ENCODE data around the gene CMIP. TPM values are rescaled to one million over a fixed set of nuclear protein-coding genes. Genes with fewer than 3 reads are reported as not detected.

CMIP gene
- total RNA-seq, 5 donors from 2014 or later (not counting 1 experiment from before 2014, with no cell fraction given), result 39.8 to 55.9 (median 42.6) TPM

DNA sequence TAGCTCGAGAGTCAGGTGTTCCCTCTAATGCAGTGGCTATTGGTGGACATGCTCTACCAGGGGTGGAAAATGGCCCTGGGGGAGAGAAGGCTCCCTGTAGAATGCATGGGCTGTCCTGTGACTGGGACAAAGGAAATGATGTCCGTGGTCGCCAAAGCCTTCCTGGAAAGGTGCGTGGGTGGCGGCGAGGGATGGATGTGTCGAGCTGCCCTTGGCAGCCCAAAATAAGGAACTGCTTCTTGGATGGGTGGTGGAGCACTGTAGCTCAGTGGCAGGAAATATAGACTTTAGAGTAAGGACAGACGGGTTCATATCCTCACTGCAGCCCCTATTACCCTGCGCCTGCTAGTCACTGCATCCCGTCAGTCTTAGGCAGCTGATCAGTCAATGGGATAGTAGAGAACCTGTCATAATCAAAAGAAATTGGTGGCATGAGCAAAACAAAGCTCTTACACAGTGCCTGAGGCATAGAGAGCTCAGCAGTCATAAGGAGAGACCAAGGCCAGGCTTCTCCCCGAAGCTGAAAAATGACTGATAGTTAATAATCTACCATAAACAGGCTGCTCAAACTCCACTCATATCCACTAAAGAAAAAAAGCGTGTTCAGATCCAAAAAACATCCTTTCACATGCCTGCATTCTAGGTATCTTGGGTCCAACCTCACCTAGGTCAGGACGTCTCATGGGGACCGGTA, 211.0 kb downstream of the CMIP start:
- Histone ChIP-seq H3K9me3 (no peaks in the 10 kb centered on the region), H3K4me1 (ENCODE audit: control insufficient read depth in 1 of 2, extremely low read depth in 1 of 2, insufficient read depth in 2 of 2, low read length in 2 of 2) (no peaks in the 10 kb centered on the region), H3K36me3 (ENCODE audit: control insufficient read depth in 2 of 2, extremely low read depth in 1 of 2, insufficient read depth in 1 of 2, low read length in 1 of 2) (peaks cover 7 to 51% of the 10 kb centered on the region in 2 donors), H3K27me3 (replicated peaks in 1 of 2; ENCODE audit: control insufficient read depth in 2 of 2, extremely low read depth in 1 of 2, insufficient read depth in 2 of 2, low read length in 1 of 2) (no peaks in the 10 kb centered on the region), H3K27ac (ENCODE audit: low read length) (no peak overlapping the region), H3K4me3 (ENCODE audit: control insufficient read depth in 1 of 2, extremely low read depth in 1 of 2, low read length in 1 of 2) (no peak overlapping the region)
- DNase-seq (no peak), ATAC-seq (replicated peaks in 1 of 4) (no peak)
- CTCF ChIA-PET, result interaction anchor here in 1 of 2 donors (0.6 kb wide), 2 partner anchors 15 to 89 kb away, joined by 6 to 10 read pairs; no protein-coding TSS in a partner anchor
- Mint-ChIP-seq H3K9me3 (no peaks in the 10 kb centered on the region), H3K27ac (peak overlapping the region in 1 of 2 donors; percentile 1), H3K27me3 (no peaks in the 10 kb centered on the region), H3K4me1 (no peaks in the 10 kb centered on the region), H3K4me3 (no peak overlapping the region), H3K36me3 (peaks cover 29% of the 10 kb centered on the region)
- POLR2A ChIA-PET, result interaction anchor here in 1 of 2 donors (0.6 kb wide), 1 partner anchor 270 kb away, joined by 6 read pairs; no protein-coding TSS in a partner anchor
- WGBS (ENCODE audit: insufficient coverage), result 89% methylated on average over 9 of the region's 14 CpGs

GRCh38 chr16:81657224-81657623, 212.6 kb downstream of the CMIP start:
- Mint-ChIP-seq H3K27me3 (no peaks in the 10 kb centered on the region), H3K4me1 (no peaks in the 10 kb centered on the region), H3K9me3 (no peaks in the 10 kb centered on the region), H3K4me3 (no peak overlapping the region), H3K27ac (no peak overlapping the region), H3K36me3 (peaks cover 37% of the 10 kb centered on the region)
- no peaks in the 10 kb centered on the region for H3K27me3 ChIP-seq (replicated peaks in 1 of 2; ENCODE audit: control insufficient read depth in 2 of 2, extremely low read depth in 1 of 2, insufficient read depth in 2 of 2, low read length in 1 of 2)
- no peaks in the 10 kb centered on the region for H3K9me3 ChIP-seq
- H3K4me3 ChIP-seq (ENCODE audit: control insufficient read depth in 1 of 2, extremely low read depth in 1 of 2, low read length in 1 of 2), result no peak overlapping the region
- ATAC-seq (replicated peaks in 1 of 4), result no peak
- 80% methylated on average over 5 of the region's 8 CpGs for WGBS (ENCODE audit: insufficient coverage)
- ChIA-PET POLR2A (no interaction called here), CTCF (no interaction called here)
- H3K4me1 ChIP-seq (ENCODE audit: control insufficient read depth in 1 of 2, extremely low read depth in 1 of 2, insufficient read depth in 2 of 2, low read length in 2 of 2), result no peaks in the 10 kb centered on the region
- no peak for DNase-seq
- peaks cover 14 to 59% of the 10 kb centered on the region in 2 donors for H3K36me3 ChIP-seq (ENCODE audit: control insufficient read depth in 2 of 2, extremely low read depth in 1 of 2, insufficient read depth in 1 of 2, low read length in 1 of 2)
- H3K27ac ChIP-seq (ENCODE audit: low read length), result no peak overlapping the region

- H3K9me3 Mint-ChIP-seq, result no peaks in the 10 kb centered on the region
- H3K27me3 Mint-ChIP-seq, result no peaks in the 10 kb centered on the region
- Histone ChIP-seq H3K27ac (ENCODE audit: low read length) (no peak overlapping the region), H3K36me3 (ENCODE audit: control insufficient read depth in 2 of 2, extremely low read depth in 1 of 2, insufficient read depth in 1 of 2, low read length in 1 of 2) (peaks cover 18 to 59% of the 10 kb centered on the region in 2 donors), H3K4me3 (ENCODE audit: control insufficient read depth in 1 of 2, extremely low read depth in 1 of 2, low read length in 1 of 2) (no peak overlapping the region), H3K27me3 (replicated peaks in 1 of 2; ENCODE audit: control insufficient read depth in 2 of 2, extremely low read depth in 1 of 2, insufficient read depth in 2 of 2, low read length in 1 of 2) (no peaks in the 10 kb centered on the region), H3K9me3 (no peaks in the 10 kb centered on the region), H3K4me1 (ENCODE audit: control insufficient read depth in 1 of 2, extremely low read depth in 1 of 2, insufficient read depth in 2 of 2, low read length in 2 of 2) (no peaks in the 10 kb centered on the region)
- ChIA-PET CTCF (no interaction called here), POLR2A (no interaction called here)
- ATAC-seq (replicated peaks in 1 of 4) (no peak), DNase-seq (no peak)
- H3K36me3 Mint-ChIP-seq, result peaks cover 42% of the 10 kb centered on the region
- H3K4me3 Mint-ChIP-seq, result no peak overlapping the region
- 93% methylated on average over 5 of the region's 13 CpGs for WGBS (ENCODE audit: insufficient coverage)
- H3K4me1 Mint-ChIP-seq, result no peaks in the 10 kb centered on the region
- no peak overlapping the region for H3K27ac Mint-ChIP-seq
Measured at GRCh38 chr16:81657781-81658180, 213.2 kb downstream of the CMIP start.

DNA sequence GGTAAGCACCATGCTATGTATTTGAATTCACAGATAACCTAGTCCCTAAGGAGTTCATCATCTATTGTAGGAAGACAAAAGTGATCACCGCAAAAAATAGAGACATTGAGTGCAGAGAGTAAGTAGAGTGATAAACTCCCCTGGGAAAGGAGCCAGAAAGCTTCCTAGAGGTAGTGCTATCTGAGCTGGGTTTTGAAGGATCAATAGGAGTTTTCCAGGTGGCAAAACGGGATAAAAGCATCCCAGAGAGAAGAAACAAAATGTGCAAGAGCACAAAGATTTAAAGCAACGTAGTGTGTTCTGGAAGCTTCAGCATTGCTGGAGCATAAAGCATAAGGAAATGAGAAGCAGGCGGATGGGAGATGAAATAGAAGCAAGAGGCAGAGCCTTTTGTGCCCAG, 213.8 kb downstream of the CMIP start:
- H3K4me1 Mint-ChIP-seq, result no peaks in the 10 kb centered on the region
- Histone ChIP-seq H3K4me3 (ENCODE audit: control insufficient read depth in 1 of 2, extremely low read depth in 1 of 2, low read length in 1 of 2) (no peak overlapping the region), H3K36me3 (ENCODE audit: control insufficient read depth in 2 of 2, extremely low read depth in 1 of 2, insufficient read depth in 1 of 2, low read length in 1 of 2) (peaks cover 18 to 58% of the 10 kb centered on the region in 2 donors), H3K4me1 (ENCODE audit: control insufficient read depth in 1 of 2, extremely low read depth in 1 of 2, insufficient read depth in 2 of 2, low read length in 2 of 2) (no peaks in the 10 kb centered on the region), H3K27ac (ENCODE audit: low read length) (no peak overlapping the region), H3K9me3 (no peaks in the 10 kb centered on the region), H3K27me3 (replicated peaks in 1 of 2; ENCODE audit: control insufficient read depth in 2 of 2, extremely low read depth in 1 of 2, insufficient read depth in 2 of 2, low read length in 1 of 2) (no peaks in the 10 kb centered on the region)
- CTCF ChIA-PET, result interaction anchor here in 1 of 2 donors (0.6 kb wide), 1 partner anchor 57 kb away, joined by 3 read pairs; no protein-coding TSS in a partner anchor
- H3K27me3 Mint-ChIP-seq, result no peaks in the 10 kb centered on the region
- H3K36me3 Mint-ChIP-seq, result peaks cover 46% of the 10 kb centered on the region
- H3K4me3 Mint-ChIP-seq, result no peak overlapping the region
- POLR2A ChIA-PET, result interaction anchor here in 1 of 2 donors (0.5 kb wide), 1 partner anchor 572 kb away, joined by 3 read pairs; no protein-coding TSS in a partner anchor
- peak overlapping the region in 1 of 2 donors; percentile 2 for H3K27ac Mint-ChIP-seq
- no peak for ATAC-seq (replicated peaks in 1 of 4)
- DNase-seq, result no peak
- WGBS (ENCODE audit: insufficient coverage), result 89% methylated on average over 3 of the region's 4 CpGs
- H3K9me3 Mint-ChIP-seq, result no peaks in the 10 kb centered on the region

GRCh38 chr16:81659249-81659648, 214.6 kb downstream of the CMIP start:
- ATAC-seq (replicated peaks in 1 of 4), result no peak
- Histone ChIP-seq H3K27ac (ENCODE audit: low read length) (no peak overlapping the region), H3K9me3 (no peaks in the 10 kb centered on the region), H3K36me3 (ENCODE audit: control insufficient read depth in 2 of 2, extremely low read depth in 1 of 2, insufficient read depth in 1 of 2, low read length in 1 of 2) (peaks cover 15 to 63% of the 10 kb centered on the region in 2 donors), H3K4me3 (ENCODE audit: control insufficient read depth in 1 of 2, extremely low read depth in 1 of 2, low read length in 1 of 2) (no peak overlapping the region), H3K4me1 (ENCODE audit: control insufficient read depth in 1 of 2, extremely low read depth in 1 of 2, insufficient read depth in 2 of 2, low read length in 2 of 2) (no peaks in the 10 kb centered on the region), H3K27me3 (replicated peaks in 1 of 2; ENCODE audit: control insufficient read depth in 2 of 2, extremely low read depth in 1 of 2, insufficient read depth in 2 of 2, low read length in 1 of 2) (no peaks in the 10 kb centered on the region)
- no peak for DNase-seq
- no peaks in the 10 kb centered on the region for H3K4me1 Mint-ChIP-seq
- no peak overlapping the region for H3K4me3 Mint-ChIP-seq
- CTCF ChIA-PET, result no interaction called here
- 100% methylated on average over 1 of the region's 2 CpGs for WGBS (ENCODE audit: insufficient coverage)
- H3K27ac Mint-ChIP-seq, result peak overlapping the region in 1 of 2 donors; percentile 61
- peaks cover 50% of the 10 kb centered on the region for H3K36me3 Mint-ChIP-seq
- POLR2A ChIA-PET, result no interaction called here
- no peaks in the 10 kb centered on the region for H3K9me3 Mint-ChIP-seq
- no peaks in the 10 kb centered on the region for H3K27me3 Mint-ChIP-seq

DNA sequence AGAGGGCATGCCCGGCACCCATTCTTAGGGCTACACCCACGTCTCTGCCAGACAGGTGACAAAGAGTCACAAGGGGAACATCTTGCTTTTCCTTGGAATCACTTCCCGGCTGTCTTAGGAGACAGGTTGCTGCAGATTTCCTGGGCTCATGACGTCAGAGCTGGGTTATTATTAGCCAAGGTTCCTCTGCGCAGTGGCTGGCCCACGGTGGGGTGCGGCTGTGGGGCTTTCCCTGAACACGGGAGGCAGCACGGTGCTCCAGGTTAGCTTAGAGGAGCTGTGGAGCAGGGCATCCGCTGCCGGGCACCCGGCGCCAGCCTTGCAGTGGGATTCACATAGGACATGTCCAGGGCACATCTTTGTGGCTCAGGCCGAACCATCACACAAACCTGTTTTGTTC, 216.5 kb downstream of the CMIP start:
- ChIA-PET CTCF (interaction anchor here in 1 of 2 donors (0.6 kb wide), 1 partner anchor 32 kb away, joined by 9 read pairs; no protein-coding TSS in a partner anchor), POLR2A (no interaction called here)
- H3K4me3 ChIP-seq (ENCODE audit: control insufficient read depth in 1 of 2, extremely low read depth in 1 of 2, low read length in 1 of 2), result no peak overlapping the region
- no peaks in the 10 kb centered on the region for H3K9me3 ChIP-seq
- WGBS (ENCODE audit: insufficient coverage), result 97% methylated on average over 9 of the region's 14 CpGs
- DNase-seq (no peak), ATAC-seq (replicated peaks in 1 of 4) (no peak)
- no peaks in the 10 kb centered on the region for H3K27me3 ChIP-seq (replicated peaks in 1 of 2; ENCODE audit: control insufficient read depth in 2 of 2, extremely low read depth in 1 of 2, insufficient read depth in 2 of 2, low read length in 1 of 2)
- H3K36me3 ChIP-seq (ENCODE audit: control insufficient read depth in 2 of 2, extremely low read depth in 1 of 2, insufficient read depth in 1 of 2, low read length in 1 of 2), result peaks cover 21 to 68% of the 10 kb centered on the region in 2 donors
- Mint-ChIP-seq H3K27ac (no peak overlapping the region), H3K4me3 (no peak overlapping the region), H3K27me3 (no peaks in the 10 kb centered on the region), H3K36me3 (peaks cover 61% of the 10 kb centered on the region), H3K9me3 (no peaks in the 10 kb centered on the region), H3K4me1 (no peaks in the 10 kb centered on the region)
- H3K27ac ChIP-seq (ENCODE audit: low read length), result no peak overlapping the region
- no peaks in the 10 kb centered on the region for H3K4me1 ChIP-seq (ENCODE audit: control insufficient read depth in 1 of 2, extremely low read depth in 1 of 2, insufficient read depth in 2 of 2, low read length in 2 of 2)

Data from T-cell (primary cell).